Measurements from ENCODE around the gene GLIPR1L2.

The GLIPR1L2 gene

GRCh38 chr12:75477137-75477536, 86.2 kb downstream of the GLIPR1L2 start:
- no peak for DNase-seq (ENCODE audit: low read depth)

- no peak for DNase-seq (ENCODE audit: low read depth)
Measured at GRCh38 chr12:75478116-75478794, 87.4 kb downstream of the GLIPR1L2 start.

- no peak for DNase-seq (ENCODE audit: low read depth)
Measured at GRCh38 chr12:75479963-75480461, 89.1 kb downstream of the GLIPR1L2 start.

GRCh38 chr12:75480469-75480949, 89.6 kb downstream of the GLIPR1L2 start, which contains the start of gene GLIPR1:
GLIPR1 (plus strand) TSS chr12:75480755; CDS start chr12:75480881, 126 bp downstream.
- peak; percentile 96 for DNase-seq (ENCODE audit: low read depth)

- DNase-seq (ENCODE audit: low read depth) = no peak
Measured at GRCh38 chr12:75481013-75481705, 90.3 kb downstream of the GLIPR1L2 start.

GRCh38 chr12:75481774-75482173, 90.9 kb downstream of the GLIPR1L2 start:
- no peak for DNase-seq (ENCODE audit: low read depth)

All from GM04503 (cell line).